Trophoblast cell (in vitro differentiated cells and primary cell): ENCODE results near the gene EIF4G3.

ENCODE experiments used
- DNase-seq, 2 donors: peaks; one replicate each; pipeline ENCODE4 v3.0.0-alpha.2; 2016
- H2AFZ ChIP-seq: 2 replicates; pipeline ENCODE4 v1.6.1; 2013; ENCODE audit warnings: low read length, moderate library complexity, mild to moderate bottlenecking; ENCODE audit not compliant: insufficient read depth, poor library complexity
- H2AK5ac ChIP-seq: 2 replicates; pipeline ENCODE4 v1.6.1; 2013; ENCODE audit warnings: mild to moderate bottlenecking, low read length
- H2BK120ac ChIP-seq: 2 replicates; pipeline ENCODE4 v1.6.1; 2013; ENCODE audit warnings: low read length, mild to moderate bottlenecking, moderate library complexity; ENCODE audit not compliant: insufficient read depth, poor library complexity
- H2BK12ac ChIP-seq: 2 replicates; pipeline ENCODE4 v1.6.1; 2013; ENCODE audit warnings: mild to moderate bottlenecking, low read length, moderate library complexity
- H2BK5ac ChIP-seq: 2 replicates; pipeline ENCODE4 v1.6.1; 2013; ENCODE audit warnings: low read length, low read depth, moderate library complexity, mild to moderate bottlenecking; ENCODE audit not compliant: poor library complexity
- H3K14ac ChIP-seq: 2 replicates; pipeline ENCODE4 v1.6.1; 2013; ENCODE audit warnings: mild to moderate bottlenecking, low read length
- H3K18ac ChIP-seq: 2 replicates; pipeline ENCODE4 v1.6.1; 2013; ENCODE audit warnings: mild to moderate bottlenecking, low read length
- H3K23ac ChIP-seq: 2 replicates; pipeline ENCODE4 v1.6.1; 2013; ENCODE audit warnings: low read length
- H3K27ac ChIP-seq: 2 replicates; pipeline ENCODE4 v1.5.1; 2013; ENCODE audit warnings: low read depth, mild to moderate bottlenecking, inconsistent platforms, low read length, moderate library complexity
- H3K27me3 ChIP-seq: 2 replicates; pipeline ENCODE4 v1.6.1; 2013; ENCODE audit warnings: inconsistent platforms, mild to moderate bottlenecking, low read length, moderate library complexity; ENCODE audit not compliant: insufficient read depth
- H3K36me3 ChIP-seq, 2 experiments: 1 replicate in 1 of 2; 2 replicates in 1 of 2; pipeline ENCODE4 v1.6.1; 2013; ENCODE audit warnings: low read length in 2 of 2, mild to moderate bottlenecking in 2 of 2, moderate library complexity in 1 of 2; ENCODE audit not compliant: insufficient read depth in 2 of 2, control insufficient read depth in 1 of 2
- H3K4ac ChIP-seq: 2 replicates; pipeline ENCODE4 v1.6.1; 2013; ENCODE audit warnings: low read depth, mild to moderate bottlenecking, low read length, moderate library complexity
- H3K4me1 ChIP-seq, 2 experiments: 1 replicate in 1 of 2; 2 replicates in 1 of 2; pipeline ENCODE4 v1.6.1; 2013; ENCODE audit warnings: low read length in 2 of 2, mild to moderate bottlenecking in 2 of 2, moderate library complexity in 1 of 2; ENCODE audit not compliant: insufficient read depth in 2 of 2, control insufficient read depth in 1 of 2
- H3K4me2 ChIP-seq: 2 replicates; pipeline ENCODE4 v1.6.1; 2013; ENCODE audit warnings: inconsistent platforms, mild to moderate bottlenecking, low read length, moderate library complexity
- H3K4me3 ChIP-seq: 2 replicates; pipeline ENCODE4 v1.5.1; 2013; ENCODE audit warnings: mild to moderate bottlenecking, low read depth, low read length, inconsistent platforms
- H3K79me1 ChIP-seq: one replicate; pipeline ENCODE4 v1.6.1; 2013; ENCODE audit warnings: low read length
- H3K79me2 ChIP-seq: 2 replicates; pipeline ENCODE4 v1.6.1; 2013; ENCODE audit warnings: low read length, mild to moderate bottlenecking; ENCODE audit not compliant: control insufficient read depth, insufficient read depth, poor library complexity
- H3K9ac ChIP-seq: 2 replicates; pipeline ENCODE4 v1.6.1; 2013; ENCODE audit warnings: mild to moderate bottlenecking, low read length
- H3K9me3 ChIP-seq: 2 replicates; pipeline ENCODE4 v1.6.1; 2013; ENCODE audit warnings: low read depth, mild to moderate bottlenecking, control low read depth, inconsistent platforms, low read length; ENCODE audit not compliant: insufficient read depth
- H4K12ac ChIP-seq: 2 replicates; pipeline ENCODE4 v1.6.1; 2013; ENCODE audit warnings: low read depth, mild to moderate bottlenecking, low read length, moderate library complexity
- H4K8ac ChIP-seq: 2 replicates; pipeline ENCODE4 v1.6.1; 2013; ENCODE audit warnings: low read depth, mild to moderate bottlenecking, low read length, moderate library complexity
- H4K91ac ChIP-seq: one replicate; pipeline ENCODE4 v1.6.1; 2013; ENCODE audit warnings: low read depth, mild to moderate bottlenecking, low read length, moderate library complexity
- WGBS: extraction: QIAGEN DNeasy Blood & Tissue Kit; methylation state at CpG from one replicate; pipeline ENCODE4 v1.1.7; 2013; ENCODE audit warnings: missing lambda C conversion rate; ENCODE audit not compliant: insufficient read length, insufficient coverage; ENCODE audit errors: extremely low coverage; 5-methylcytosine and 5-hydroxymethylcytosine counted together

Gene EIF4G3

DNA sequence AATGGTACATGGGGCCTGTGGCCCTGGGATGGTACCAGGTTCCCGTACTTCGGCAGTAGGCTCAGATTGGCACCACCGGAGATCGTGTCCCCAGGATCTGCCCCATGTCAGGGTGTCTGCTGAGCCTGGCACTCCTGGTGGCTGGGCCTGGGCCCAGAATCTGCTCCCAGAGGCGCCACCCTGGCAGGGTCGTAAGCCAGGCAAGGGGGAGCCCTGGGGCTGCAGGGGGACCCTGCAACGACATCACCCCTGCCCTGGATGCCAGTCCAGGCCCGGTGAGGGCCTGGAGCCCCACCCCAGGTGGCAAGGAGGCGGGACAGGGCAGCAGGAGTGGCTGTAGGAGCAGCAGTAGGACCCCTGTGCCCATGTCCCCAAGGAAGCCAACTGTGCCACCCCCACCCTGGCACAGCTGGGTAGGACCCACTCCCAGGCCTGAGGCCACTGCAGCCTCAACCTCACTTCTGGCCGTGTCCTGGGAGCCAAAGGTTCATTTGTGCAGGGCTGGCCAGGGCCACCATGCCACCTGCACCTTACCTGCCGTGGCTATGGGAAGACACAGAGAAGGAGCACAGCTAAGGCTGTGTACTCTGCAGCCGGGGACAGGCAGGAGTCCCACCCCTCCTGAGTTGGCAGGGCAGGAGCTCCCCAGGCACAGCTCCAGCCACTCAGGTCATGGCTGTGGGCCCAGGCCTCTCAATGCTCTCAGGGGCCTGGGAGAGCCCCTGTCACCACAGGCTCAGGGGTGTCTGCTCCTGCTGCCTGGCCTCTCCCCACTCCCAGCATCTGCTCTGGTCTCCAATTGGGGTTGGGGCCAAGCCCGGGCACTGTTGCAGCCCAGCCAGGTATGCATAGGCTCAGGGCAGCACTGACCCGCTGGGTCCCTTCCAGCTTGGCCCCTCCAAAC, 141.7 kb downstream of the EIF4G3 start:
- Histone ChIP-seq H3K79me2 (no peaks in the 10 kb centered on the region), H3K27me3 (no peaks in the 10 kb centered on the region), H3K9ac (no peak overlapping the region), H2BK5ac (no peak overlapping the region), H4K12ac (no peak overlapping the region), H4K91ac (no peak overlapping the region), H3K36me3 (no peaks in the 10 kb centered on the region), H2AFZ (no peak overlapping the region), H3K23ac (no peak overlapping the region), H3K79me1 (no peaks in the 10 kb centered on the region), H3K14ac (no peak overlapping the region), H2BK120ac (no peak overlapping the region), H3K4me1 (no peaks in the 10 kb centered on the region), H4K8ac (no peak overlapping the region), H3K4me3 (no peak overlapping the region), H3K4ac (no peak overlapping the region), H2BK12ac (no peak overlapping the region), H3K9me3 (peaks cover 7% of the 10 kb centered on the region), H3K4me2 (no peak overlapping the region), H3K27ac (no peak overlapping the region), H3K18ac (no peak overlapping the region), H2AK5ac (no peak overlapping the region)
- DNase-seq, result no peak
- no CpG with 5 or more reads among the region's 14 CpGs for WGBS

DNA sequence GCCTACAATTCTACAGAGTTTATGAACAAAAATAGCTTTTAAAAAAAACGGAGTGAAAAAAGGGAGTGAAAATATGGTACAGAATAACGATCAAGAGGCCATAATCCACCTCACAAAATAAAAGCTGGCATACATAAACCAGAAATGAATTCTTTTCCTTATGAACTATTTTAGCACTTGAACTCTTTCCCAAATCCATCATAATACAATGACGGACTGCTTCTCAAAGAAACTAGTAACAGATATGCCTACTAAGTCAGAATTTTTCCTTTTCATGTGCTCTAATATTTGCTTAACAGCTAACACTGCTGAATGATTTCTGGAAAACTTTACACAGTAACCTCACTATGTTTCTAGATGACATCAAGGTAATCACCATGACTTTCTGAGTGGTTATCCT, 144.0 kb downstream of the EIF4G3 start:
- Histone ChIP-seq H3K18ac (no peak overlapping the region), H4K91ac (no peak overlapping the region), H2BK12ac (no peak overlapping the region), H3K23ac (no peak overlapping the region), H3K9ac (no peak overlapping the region), H3K4ac (no peak overlapping the region), H3K4me2 (no peak overlapping the region), H3K27me3 (no peaks in the 10 kb centered on the region), H2BK120ac (no peak overlapping the region), H2BK5ac (no peak overlapping the region), H3K4me1 (no peaks in the 10 kb centered on the region), H3K79me1 (no peaks in the 10 kb centered on the region), H3K9me3 (peaks cover 8% of the 10 kb centered on the region), H3K79me2 (no peaks in the 10 kb centered on the region), H3K14ac (no peak overlapping the region), H3K27ac (no peak overlapping the region), H2AK5ac (no peak overlapping the region), H3K4me3 (no peak overlapping the region), H4K12ac (no peak overlapping the region), H3K36me3 (peaks cover 0 to 2% of the 10 kb centered on the region in 2 experiments), H4K8ac (no peak overlapping the region), H2AFZ (no peak overlapping the region)
- no peak for DNase-seq
- no CpG with 5 or more reads among the region's 3 CpGs for WGBS

- H2BK5ac ChIP-seq, result no peak overlapping the region
Observed at GRCh38 chr1:21030181-21030580, 146.5 kb downstream of the EIF4G3 start.

GRCh38 chr1:21028520-21029145, 148.1 kb downstream of the EIF4G3 start:
- Histone ChIP-seq H3K4ac (no peak overlapping the region), H2AFZ (no peak overlapping the region), H3K27me3 (no peaks in the 10 kb centered on the region), H2AK5ac (no peak overlapping the region), H2BK5ac (no peak overlapping the region), H3K14ac (no peak overlapping the region), H3K9ac (no peak overlapping the region), H3K79me1 (peaks cover 3% of the 10 kb centered on the region), H3K23ac (no peak overlapping the region), H4K91ac (no peak overlapping the region), H3K79me2 (no peaks in the 10 kb centered on the region), H3K4me2 (no peak overlapping the region), H3K9me3 (peaks cover 2% of the 10 kb centered on the region), H3K27ac (no peak overlapping the region), H2BK12ac (no peak overlapping the region), H2BK120ac (no peak overlapping the region), H4K8ac (no peak overlapping the region), H3K18ac (no peak overlapping the region), H4K12ac (no peak overlapping the region), H3K4me3 (no peak overlapping the region), H3K36me3 (peaks cover 0 to 2% of the 10 kb centered on the region in 2 experiments), H3K4me1 (peaks cover 0 to 3% of the 10 kb centered on the region in 2 experiments)
- WGBS, result no CpG with 5 or more reads among the region's 12 CpGs
- no peak for DNase-seq

More at GRCh38 chr1:21030181-21030580, 146.5 kb downstream of the EIF4G3 start:
- Histone ChIP-seq H4K12ac (no peak overlapping the region), H3K4me2 (no peak overlapping the region), H3K9me3 (peaks cover 4% of the 10 kb centered on the region), H3K27me3 (no peaks in the 10 kb centered on the region), H3K79me1 (no peaks in the 10 kb centered on the region), H2BK120ac (no peak overlapping the region), H3K4ac (no peak overlapping the region), H3K4me3 (no peak overlapping the region), H3K27ac (no peak overlapping the region), H3K18ac (no peak overlapping the region), H2AK5ac (no peak overlapping the region), H3K14ac (no peak overlapping the region), H3K36me3 (peaks cover 0 to 2% of the 10 kb centered on the region in 2 experiments), H3K9ac (no peak overlapping the region), H3K4me1 (no peaks in the 10 kb centered on the region), H4K8ac (no peak overlapping the region), H3K23ac (no peak overlapping the region), H3K79me2 (no peaks in the 10 kb centered on the region), H2AFZ (no peak overlapping the region), H2BK12ac (no peak overlapping the region), H4K91ac (no peak overlapping the region)
- no CpG with 5 or more reads among the region's 1 CpG for WGBS
- DNase-seq, result no peak
